Cardiac ventricle fibroblast (primary cell): Measurements from ENCODE around the gene EPB41L4B. TPM values are rescaled to one million over a fixed set of nuclear protein-coding genes. Genes with fewer than 3 reads are reported as not detected.

Experiments
- total RNA-seq: library from RNA; depleted of rRNA; stranded (reverse); fragments of >200 nt; gene quantifications from 2 replicates; pipeline ENCODE4 v1.2.3, GENCODE V29; 2015

The EPB41L4B gene
- 0.20 and 0.56 TPM in 2 replicates for total RNA-seq

GRCh38 chr9:109320742-109321448, at the start of gene EPB41L4B:
EPB41L4B (minus strand) TSS chr9:109321059; CDS start chr9:109320446, 613 bp downstream.

GRCh38 chr9:109166771-109167601, 153.9 kb downstream of the EPB41L4B start, which contains the start of gene FRRS1L:
FRRS1L (minus strand) TSS chr9:109167249; CDS start chr9:109167138, 111 bp downstream.

Other genes starting within 250 kb of the EPB41L4B start
- gene TMEM245, start 201.1 kb downstream of the EPB41L4B start, total RNA-seq = 41.5 and 45.2 TPM in 2 replicates
- gene FRRS1L, start 153.8 kb downstream of the EPB41L4B start, total RNA-seq = 0.10 and 0.25 TPM in 2 replicates
- 4.1 and 8.5 TPM in 2 replicates for gene PTPN3, start 177.2 kb upstream of the EPB41L4B start, total RNA-seq